Mammary microvascular endothelial cell (primary cell): ENCODE results near the gene RBPMS2. TPM values are rescaled to one million over a fixed set of nuclear protein-coding genes. Genes with fewer than 3 reads are reported as not detected.

Experiments used
- total RNA-seq: library from RNA; depleted of rRNA; stranded (reverse); fragments of >200 nt; gene quantifications from 2 replicates; pipeline ENCODE4 v1.2.3, GENCODE V29; 2015

RBPMS2 gene
- 0.05 and 0.07 TPM in 2 replicates for total RNA-seq

DNA sequence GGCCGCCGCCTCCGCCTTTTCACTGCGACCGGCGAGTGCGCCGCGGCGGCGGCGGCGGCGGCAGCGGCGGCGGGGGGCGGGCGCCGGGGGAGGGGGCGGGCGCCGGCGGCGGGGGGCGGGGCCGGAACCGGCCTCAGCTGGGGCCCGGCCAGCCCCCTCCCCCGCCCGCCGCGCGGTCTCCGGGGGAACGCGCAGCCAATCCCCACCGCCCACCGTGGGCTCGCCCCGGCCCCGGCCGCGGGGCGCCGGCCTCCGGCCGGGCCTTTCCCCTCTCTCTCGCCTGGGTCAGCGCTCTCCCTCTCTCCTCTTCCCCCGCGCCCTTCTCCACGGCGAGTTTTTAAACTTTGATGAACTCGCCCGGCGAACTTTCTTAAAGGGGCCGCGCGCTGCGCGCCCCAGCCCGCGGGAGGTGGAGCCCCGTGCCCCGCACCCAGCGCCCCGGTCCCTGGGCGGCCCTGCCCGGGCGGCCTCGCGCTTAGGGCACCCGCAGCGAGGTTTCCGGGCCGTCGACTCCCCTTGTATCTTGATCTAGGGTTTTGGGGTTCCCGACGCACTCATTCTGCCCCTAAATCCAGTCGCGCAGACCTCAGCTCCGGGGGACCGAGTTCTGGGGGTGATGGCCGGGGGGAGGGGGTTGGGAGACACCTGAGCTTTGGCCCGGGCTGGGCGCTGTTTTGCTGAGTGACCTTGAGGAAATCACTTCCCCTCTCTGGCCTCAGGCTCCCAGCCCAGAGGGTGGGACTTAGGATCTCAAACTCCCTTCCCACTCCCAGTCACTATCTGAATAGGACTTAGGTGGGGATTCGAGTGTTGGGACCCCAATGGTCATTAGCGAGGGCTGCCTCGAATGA, at the start of gene RBPMS2:
TSS of gene RBPMS2 (minus strand) at position 39 of the 851 bp plus-strand sequence. CDS start 270 bp downstream, outside the sequence.

Other genes with a start within 250 kb of the RBPMS2 start
- gene PIF1, start 50.1 kb upstream of the RBPMS2 start, total RNA-seq, result 15.1 and 16.0 TPM in 2 replicates
- 20.1 and 22.5 TPM in 2 replicates for gene PLEKHO2, start 66.3 kb upstream of the RBPMS2 start, total RNA-seq
- gene ANKDD1A, start 136.3 kb upstream of the RBPMS2 start, total RNA-seq, result 0.73 and 1.9 TPM in 2 replicates
- 78.2 and 81.9 TPM in 2 replicates for gene SPG21, start 214.3 kb upstream of the RBPMS2 start, total RNA-seq